Measurements from ENCODE around the gene SDK2. TPM values are rescaled to one million over a fixed set of nuclear protein-coding genes. Genes with fewer than 3 reads are reported as not detected.

Gene SDK2
- total RNA-seq, 4 donors from 2014 or later: 1.5 to 7.0 (median 3.7) TPM

- DNase-seq: no peak
- H3K36me3 ChIP-seq: no peaks in the 10 kb centered on the region
- 71 to 74% methylated on average over 5 of the region's 5 CpGs for WGBS, 2 donors
- intact Hi-C loops (cut with DNase I): no loop called here
- H3K27ac ChIP-seq: no peak overlapping the region
- H3K4me3 ChIP-seq (replicated peaks in 1 of 3): no peak overlapping the region
- H3K9me3 ChIP-seq: no peaks in the 10 kb centered on the region
- H3K27me3 ChIP-seq: no peaks in the 10 kb centered on the region
- TF ChIP-seq, protein P1, sequence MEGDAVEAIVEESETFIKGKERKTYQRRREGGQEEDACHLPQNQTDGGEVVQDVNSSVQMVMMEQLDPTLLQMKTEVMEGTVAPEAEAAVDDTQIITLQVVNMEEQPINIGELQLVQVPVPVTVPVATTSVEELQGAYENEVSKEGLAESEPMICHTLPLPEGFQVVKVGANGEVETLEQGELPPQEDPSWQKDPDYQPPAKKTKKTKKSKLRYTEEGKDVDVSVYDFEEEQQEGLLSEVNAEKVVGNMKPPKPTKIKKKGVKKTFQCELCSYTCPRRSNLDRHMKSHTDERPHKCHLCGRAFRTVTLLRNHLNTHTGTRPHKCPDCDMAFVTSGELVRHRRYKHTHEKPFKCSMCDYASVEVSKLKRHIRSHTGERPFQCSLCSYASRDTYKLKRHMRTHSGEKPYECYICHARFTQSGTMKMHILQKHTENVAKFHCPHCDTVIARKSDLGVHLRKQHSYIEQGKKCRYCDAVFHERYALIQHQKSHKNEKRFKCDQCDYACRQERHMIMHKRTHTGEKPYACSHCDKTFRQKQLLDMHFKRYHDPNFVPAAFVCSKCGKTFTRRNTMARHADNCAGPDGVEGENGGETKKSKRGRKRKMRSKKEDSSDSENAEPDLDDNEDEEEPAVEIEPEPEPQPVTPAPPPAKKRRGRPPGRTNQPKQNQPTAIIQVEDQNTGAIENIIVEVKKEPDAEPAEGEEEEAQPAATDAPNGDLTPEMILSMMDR (IDR thresholded peaks at IDR 0.05): no peak
- no peak for TF ChIP-seq POLR2A (IDR thresholded peaks at IDR 0.05)
- H3K4me1 ChIP-seq: peaks cover 0 to 7% of the 10 kb centered on the region in 2 donors
Observed at GRCh38 chr17:73511719-73512115, 132.5 kb downstream of the SDK2 start.

GRCh38 chr17:73510981-73511718, 133.1 kb downstream of the SDK2 start:
- Histone ChIP-seq H3K27me3 (no peaks in the 10 kb centered on the region), H3K4me1 (peaks cover 0 to 7% of the 10 kb centered on the region in 2 donors), H3K9me3 (no peaks in the 10 kb centered on the region), H3K4me3 (replicated peaks in 1 of 3) (no peak overlapping the region), H3K36me3 (no peaks in the 10 kb centered on the region), H3K27ac (no peak overlapping the region)
- 69 to 72% methylated on average over 21 to 22 of the region's 22 CpGs for WGBS, 2 donors
- no peak for DNase-seq
- TF ChIP-seq POLR2A (IDR thresholded peaks at IDR 0.05): no peak
- intact Hi-C loops (cut with DNase I): no loop called here

GRCh38 chr17:73508931-73509605, 135.2 kb downstream of the SDK2 start:
- TF ChIP-seq POLR2A (IDR thresholded peaks at IDR 0.05): no peak
- TF ChIP-seq, protein P1 (IDR thresholded peaks at IDR 0.05): no peak
- DNase-seq: no peak
- H3K27me3 ChIP-seq: no peaks in the 10 kb centered on the region
- peaks cover 0 to 7% of the 10 kb centered on the region in 2 donors for H3K4me1 ChIP-seq
- 86 to 88% methylated on average over 14 to 17 of the region's 17 CpGs for WGBS, 2 donors
- H3K9me3 ChIP-seq: no peaks in the 10 kb centered on the region
- no peak overlapping the region for H3K27ac ChIP-seq
- H3K4me3 ChIP-seq (replicated peaks in 1 of 3): no peak overlapping the region
- intact Hi-C loops (cut with DNase I): no loop called here
- H3K36me3 ChIP-seq: no peaks in the 10 kb centered on the region

- intact Hi-C loops (cut with DNase I): no loop called here
- WGBS, 2 donors: 81 to 82% methylated on average over 17 of the region's 19 CpGs
- H3K4me1 ChIP-seq: peaks cover 0 to under 1% of the 10 kb centered on the region in 2 donors
- H3K9me3 ChIP-seq: no peaks in the 10 kb centered on the region
- H3K27me3 ChIP-seq: no peaks in the 10 kb centered on the region
- H3K4me3 ChIP-seq (replicated peaks in 1 of 3): no peak overlapping the region
- no peaks in the 10 kb centered on the region for H3K36me3 ChIP-seq
- TF ChIP-seq, protein P1 (IDR thresholded peaks at IDR 0.05): no peak
- no peak for TF ChIP-seq POLR2A (IDR thresholded peaks at IDR 0.05)
- no peak for DNase-seq
- H3K27ac ChIP-seq: no peak overlapping the region
Observed at GRCh38 chr17:73508057-73508930, 136.0 kb downstream of the SDK2 start.

Data from thyroid gland (tissue), 4 donors.